Psoas muscle (tissue), 8 donors: ENCODE data around the gene MSMB. TPM values are rescaled to one million over a fixed set of nuclear protein-coding genes. Genes with fewer than 3 reads are reported as not detected.

Experiments used
- ATAC-seq, 4 donors: fragments of 200-7000 bp; cut with Tn5 transposase; one replicate each; pipeline ENCODE4 v1.9.1; 2020; ENCODE audit warnings: moderate library complexity in 3 of 4, mild to moderate bottlenecking in 2 of 4
- DNase-seq, 2 donors: peaks; one replicate each; pipeline ENCODE4 v3.0.0-alpha.2; 2020
- H3K27ac ChIP-seq: fragments of 200-600 bp; one replicate; pipeline ENCODE4 v1.8.0; 2022
- H3K27me3 ChIP-seq, 3 donors: fragments of 200-600 bp in 1 of 3; one replicate each; pipeline versions ENCODE4 v1.6.1 to v1.8.0; 2013 to 2022; ENCODE audit warnings: low read length in 2 of 3, mild to moderate bottlenecking in 2 of 3, moderate library complexity in 1 of 3; ENCODE audit not compliant: insufficient read depth in 3 of 3
- H3K36me3 ChIP-seq, 2 donors: fragments of 200-600 bp in 1 of 2; one replicate each; pipeline versions ENCODE4 v1.6.1 to v1.8.0; 2013 to 2022; ENCODE audit warnings: low read depth in 1 of 2, mild to moderate bottlenecking in 1 of 2, moderate library complexity in 1 of 2; ENCODE audit not compliant: insufficient read depth in 1 of 2
- H3K4me1 ChIP-seq: fragments of 200-600 bp; one replicate; pipeline ENCODE4 v1.8.0; 2022
- H3K4me3 ChIP-seq: fragments of 200-600 bp; one replicate; pipeline ENCODE4 v1.8.0; 2022; ENCODE audit warnings: mild to moderate bottlenecking
- H3K9me3 ChIP-seq: fragments of 200-600 bp; one replicate; pipeline ENCODE4 v1.8.0; 2022
- CTCF ChIP-seq: fragments of 200-600 bp; IDR thresholded peaks from one replicate; pipeline ENCODE4 v1.8.0; 2022; ENCODE audit warnings: antibody characterized with exemption
- WGBS, 3 donors: extraction: QIAGEN DNeasy Blood & Tissue Kit; methylation state at CpG; one replicate each; pipeline versions ENCODE4 v1.1.6 to v1.1.7; 2013; 5-methylcytosine and 5-hydroxymethylcytosine counted together
- intact Hi-C, 2 donors: fragments of 100-400 bp; cut with DNase I; formaldehyde crosslinking; loops; one replicate each; pipeline versions ENCODE4 v1.11.0 to v1.14.2; 2022
- polyA plus RNA-seq, 3 donors: library from polyadenylated mRNA; stranded (reverse); fragments of 200-250 nt; gene quantifications; one replicate each; pipeline ENCODE4 v1.2.3, GENCODE V29; 2013
- total RNA-seq, 4 donors: library from RNA; stranded (reverse); fragmentation: NEBNext Ultra II Directional in 2 of 4; extraction: Animal tissue kit (Norgen Biotek cat#: 25700) in 2 of 4; gene quantifications; one replicate each; pipeline versions ENCODE4 v1.2.1 to v1.2.4, GENCODE V29; 2021 to 2023
- donor health status: healthy with polysubstance abuse.
- donor health status: DM: no; HTN: no; CAD: no; lungs with moderate emphysema.
- donor health status: Bipolar disorder and iron deficiency.
- donor health status: healthy.
- donor health status: DM: yes; HTN: yes; CAD: no.
- donor health status: DM: no; HTN: no; CAD: no.
- donor health status: DM: no; HTN: no; CAD: no.
- donor health status: DM: yes; HTN: yes; CAD: no.

The MSMB gene
- total and polyA plus RNA-seq, 7 donors = not detected

- Histone ChIP-seq H3K27me3 (no peaks in the 10 kb centered on the region), H3K4me1 (no peaks in the 10 kb centered on the region), H3K36me3 (no peaks in the 10 kb centered on the region), H3K27ac (no peak overlapping the region), H3K9me3 (no peaks in the 10 kb centered on the region), H3K4me3 (no peak overlapping the region)
- TF ChIP-seq CTCF = no peak
- intact Hi-C loops = no loop called here
- ATAC-seq (no peak), DNase-seq (no peak)
- 35 to 55% (median 38%) methylated on average over 6 of the region's 6 CpGs for WGBS, 3 donors
Observed at GRCh38 chr10:46070749-46071148, 24.7 kb upstream of the MSMB start.

GRCh38 chr10:46069771-46070463, 23.8 kb upstream of the MSMB start:
- intact Hi-C loops = no loop called here
- Histone ChIP-seq H3K36me3 (no peaks in the 10 kb centered on the region), H3K27me3 (no peaks in the 10 kb centered on the region), H3K27ac (no peak overlapping the region), H3K4me1 (no peaks in the 10 kb centered on the region), H3K9me3 (no peaks in the 10 kb centered on the region), H3K4me3 (no peak overlapping the region)
- WGBS, 3 donors = 71 to 77% (median 74%) methylated on average over 6 of the region's 6 CpGs
- no peak for ATAC-seq
- no peak for DNase-seq
- TF ChIP-seq CTCF = no peak

GRCh38 chr10:46068905-46069304, 22.8 kb upstream of the MSMB start:
- 61 to 67% (median 64%) methylated on average over 2 of the region's 2 CpGs for WGBS, 3 donors
- H3K4me1 ChIP-seq = no peaks in the 10 kb centered on the region
- H3K4me3 ChIP-seq = no peak overlapping the region
- H3K27ac ChIP-seq = no peak overlapping the region
- H3K36me3 ChIP-seq = no peaks in the 10 kb centered on the region
- no peak for TF ChIP-seq CTCF
- H3K9me3 ChIP-seq = no peaks in the 10 kb centered on the region
- DNase-seq (no peak), ATAC-seq (no peak)
- intact Hi-C loops = no loop called here
- no peaks in the 10 kb centered on the region for H3K27me3 ChIP-seq

- no peak for DNase-seq
- 45 to 70% (median 61%) methylated on average over 1 of the region's 1 CpG for WGBS, 3 donors
Observed at GRCh38 chr10:46068117-46068516, 22.0 kb upstream of the MSMB start.

More at GRCh38 chr10:46068117-46068516, 22.0 kb upstream of the MSMB start:
- Histone ChIP-seq H3K27ac (no peak overlapping the region), H3K27me3 (no peaks in the 10 kb centered on the region), H3K4me1 (no peaks in the 10 kb centered on the region), H3K9me3 (no peaks in the 10 kb centered on the region), H3K4me3 (no peak overlapping the region), H3K36me3 (no peaks in the 10 kb centered on the region)
- ATAC-seq = no peak
- TF ChIP-seq CTCF = no peak
- intact Hi-C loops = no loop called here
